Neural cell (in vitro differentiated cells): ENCODE results near the gene XK. TPM values are rescaled to one million over a fixed set of nuclear protein-coding genes. Genes with fewer than 3 reads are reported as not detected.

Source experiments
- H2AFZ ChIP-seq: fragments of 200-600, 300-800 bp; sonication (generic), shearing (Covaris generic); 2 replicates; pipeline ENCODE4 v1.6.0; 2014; ENCODE audit warnings: low read depth, mild to moderate bottlenecking, antibody characterized with exemption, low read length, moderate library complexity
- H3F3A ChIP-seq: fragments of 200-600 bp; shearing (Covaris generic); 2 replicates; pipeline ENCODE4 v1.6.1; 2016; ENCODE audit warnings: mild to moderate bottlenecking, moderate library complexity, mixed read lengths, antibody characterized with exemption, low read length; ENCODE audit not compliant: insufficient read depth, poor library complexity, severe bottlenecking
- H3K27ac ChIP-seq: fragments of 200-600, 300-800 bp; sonication (generic), shearing (Covaris generic); 2 replicates; pipeline ENCODE4 v1.5.1; 2014; ENCODE audit warnings: mild to moderate bottlenecking, low read length, moderate library complexity
- H3K27me3 ChIP-seq: fragments of 300-800, 200-600 bp; sonication (generic), shearing (Covaris generic); 2 replicates; pipeline ENCODE4 v1.6.0; 2014; ENCODE audit warnings: mild to moderate bottlenecking, low read depth, low read length, moderate library complexity; ENCODE audit not compliant: insufficient read depth
- H3K36me3 ChIP-seq: fragments of 300-800, 200-600 bp; sonication (generic), shearing (Covaris generic); 2 replicates; pipeline ENCODE4 v1.5.1; 2014; ENCODE audit warnings: mild to moderate bottlenecking, antibody characterized with exemption, low read length, moderate library complexity; ENCODE audit not compliant: insufficient read depth
- H3K4me2 ChIP-seq: fragments of 300-800, 200-600 bp; sonication (generic), shearing (Covaris generic); 2 replicates; pipeline ENCODE4 v1.6.0; 2014; ENCODE audit warnings: mild to moderate bottlenecking, low read length
- H3K4me3 ChIP-seq: fragments of 300-800, 200-600 bp; sonication (generic), shearing (Covaris generic); 2 replicates; pipeline ENCODE4 v1.5.1; 2014; ENCODE audit warnings: mild to moderate bottlenecking, low read length, moderate library complexity
- H3K79me2 ChIP-seq: fragments of 200-600 bp; shearing (Covaris generic); replicated peaks from 2 replicates; pipeline ENCODE4 v1.6.0; 2014; ENCODE audit warnings: mild to moderate bottlenecking, low read length, moderate library complexity; ENCODE audit not compliant: insufficient read depth
- H3K9ac ChIP-seq: fragments of 300-800, 200-600 bp; sonication (generic), shearing (Covaris generic); 2 replicates; pipeline ENCODE4 v1.6.1; 2016; ENCODE audit warnings: mild to moderate bottlenecking, low read length, mixed read lengths
- H3K9me2 ChIP-seq: fragments of 200-600 bp; shearing (Covaris generic); 2 replicates; pipeline ENCODE4 v1.6.1; 2016; ENCODE audit warnings: mild to moderate bottlenecking, low read length, mixed read lengths; ENCODE audit not compliant: insufficient read depth
- H3K9me3 ChIP-seq: fragments of 200-600, 300-800 bp; sonication (generic), shearing (Covaris generic); 2 replicates; pipeline ENCODE4 v1.6.1; 2016; ENCODE audit warnings: mild to moderate bottlenecking, mixed run types, low read length, moderate library complexity, mixed read lengths
- H4K20me1 ChIP-seq: fragments of 200-600 bp; shearing (Covaris generic); 2 replicates; pipeline ENCODE4 v1.6.1; 2016; ENCODE audit warnings: mild to moderate bottlenecking, mixed run types; ENCODE audit not compliant: insufficient read depth
- CTCF ChIP-seq: fragments of 450-650 bp; IDR thresholded peaks from 2 replicates; pipeline ENCODE4 v1.5.1; 2014; ENCODE audit warnings: antibody characterized with exemption, mild to moderate bottlenecking, moderate library complexity; ENCODE audit not compliant: poor library complexity, severe bottlenecking
- EP300 ChIP-seq: fragments of 450-650 bp; conservative IDR thresholded peaks from 2 replicates; pipeline ENCODE4 v1.6.1; 2014; ENCODE audit warnings: antibody characterized with exemption, mild to moderate bottlenecking, moderate library complexity; ENCODE audit not compliant: poor library complexity, severe bottlenecking
- EZH2 ChIP-seq: fragments of 200-600, 300-800 bp; shearing (Covaris generic), sonication (generic); IDR thresholded peaks from 2 replicates; pipeline ENCODE4 v1.6.1; 2014; ENCODE audit warnings: antibody characterized with exemption, low read length, borderline replicate concordance, mild to moderate bottlenecking; ENCODE audit not compliant: insufficient read depth, poor library complexity, severe bottlenecking
- MXI1 ChIP-seq: fragments of 450-650 bp; conservative IDR thresholded peaks from 2 replicates; pipeline ENCODE4 v1.6.1; 2014; ENCODE audit warnings: antibody characterized with exemption, mild to moderate bottlenecking; ENCODE audit not compliant: poor library complexity, severe bottlenecking
- POLR2AphosphoS5 ChIP-seq: IDR thresholded peaks from 2 replicates; pipeline ENCODE4 v1.6.1; 2012
- RAD21 ChIP-seq: fragments of 450-650 bp; conservative IDR thresholded peaks from 2 replicates; pipeline ENCODE4 v1.6.1; 2014; ENCODE audit warnings: antibody characterized with exemption, mild to moderate bottlenecking, moderate library complexity
- REST ChIP-seq: IDR thresholded peaks from 2 replicates; pipeline ENCODE4 v1.6.1; 2012; ENCODE audit warnings: borderline replicate concordance
- SMC3 ChIP-seq: fragments of 450-650 bp; conservative IDR thresholded peaks from 2 replicates; pipeline ENCODE4 v1.6.1; 2014; ENCODE audit warnings: antibody characterized with exemption, mild to moderate bottlenecking, moderate library complexity; ENCODE audit not compliant: poor library complexity
- TAF1 ChIP-seq: IDR thresholded peaks from 2 replicates; pipeline ENCODE4 v1.6.1; 2012; ENCODE audit warnings: low read depth
- polyA plus RNA-seq: library from polyadenylated mRNA; depleted of rRNA; stranded (reverse); fragments of >200 nt; gene quantifications from 2 replicates; pipeline ENCODE4 v1.2.3, GENCODE V29; 2014

XK gene
- polyA plus RNA-seq, 1 donor from 2014 or later: 1.8 TPM

GRCh38 chrX:37746951-37747350, 61.4 kb downstream of the XK start:
- Histone ChIP-seq H3K4me3 (no peak overlapping the region), H4K20me1 (no peaks in the 10 kb centered on the region)

GRCh38 chrX:37752281-37752680, 66.7 kb downstream of the XK start:
- Histone ChIP-seq H2AFZ (no peak overlapping the region), H3K9me3 (no peaks in the 10 kb centered on the region), H3K9me2 (no peaks in the 10 kb centered on the region), H3K27ac (no peak overlapping the region), H3F3A (no peaks in the 10 kb centered on the region), H3K4me2 (no peak overlapping the region), H3K36me3 (no peaks in the 10 kb centered on the region), H3K4me3 (no peak overlapping the region), H3K9ac (no peak overlapping the region), H3K79me2 (no peaks in the 10 kb centered on the region), H4K20me1 (no peaks in the 10 kb centered on the region), H3K27me3 (no peaks in the 10 kb centered on the region)
- TF ChIP-seq MXI1 (no peak), EZH2 (no peak), CTCF (no peak), RAD21 (no peak), EP300 (no peak), POLR2AphosphoS5 (no peak)

More at GRCh38 chrX:37746951-37747350, 61.4 kb downstream of the XK start:
- no peak overlapping the region for H3K9ac ChIP-seq
- H3F3A ChIP-seq: no peaks in the 10 kb centered on the region
- no peak overlapping the region for H3K27ac ChIP-seq
- no peaks in the 10 kb centered on the region for H3K36me3 ChIP-seq
- no peaks in the 10 kb centered on the region for H3K9me3 ChIP-seq
- no peaks in the 10 kb centered on the region for H3K9me2 ChIP-seq
- H2AFZ ChIP-seq: no peak overlapping the region
- H3K79me2 ChIP-seq: no peaks in the 10 kb centered on the region
- H3K27me3 ChIP-seq: no peaks in the 10 kb centered on the region
- TF ChIP-seq TAF1 (no peak), EP300 (no peak), CTCF (no peak), SMC3 (no peak), REST (no peak), MXI1 (no peak), POLR2AphosphoS5 (no peak), RAD21 (no peak), EZH2 (no peak)
- H3K4me2 ChIP-seq: no peak overlapping the region
